Loucy (cell line): Measurements from ENCODE around the gene KRTAP10-2.

ENCODE experiments used
- H2AFZ ChIP-seq: fragments of 200-600 bp; sonication (generic); 2 replicates; pipeline ENCODE4 v1.6.0; 2016; ENCODE audit warnings: antibody characterized with exemption, mild to moderate bottlenecking, low read length, moderate library complexity
- H3F3A ChIP-seq: fragments of 200-600 bp; 2 replicates; pipeline ENCODE4 v1.6.0; 2016; ENCODE audit warnings: antibody characterized with exemption, low read depth, mild to moderate bottlenecking
- H3K27me3 ChIP-seq: fragments of 200-600 bp; sonication (generic); 2 replicates; pipeline ENCODE4 v1.6.1; 2014; ENCODE audit warnings: low read length, mild to moderate bottlenecking; ENCODE audit not compliant: insufficient read depth, poor library complexity, severe bottlenecking
- H3K36me3 ChIP-seq: fragments of 200-600 bp; sonication (generic); 2 replicates; pipeline ENCODE4 v1.6.1; 2016; ENCODE audit warnings: low read length; ENCODE audit not compliant: insufficient read depth
- H3K4me1 ChIP-seq: fragments of 200-600 bp; sonication (generic); 2 replicates; pipeline ENCODE4 v1.5.1; 2014; ENCODE audit warnings: low read length, mild to moderate bottlenecking; ENCODE audit not compliant: insufficient read depth, poor library complexity, severe bottlenecking
- H3K4me2 ChIP-seq: fragments of 200-600 bp; sonication (generic); 2 replicates; pipeline ENCODE4 v1.6.0; 2014; ENCODE audit warnings: antibody characterized with exemption, low read length, low read depth, mild to moderate bottlenecking; ENCODE audit not compliant: poor library complexity, severe bottlenecking
- H3K4me3 ChIP-seq: fragments of 200-600 bp; sonication (generic); 2 replicates; pipeline ENCODE4 v1.5.1; 2014; ENCODE audit warnings: low read length, mild to moderate bottlenecking, mixed read lengths; ENCODE audit not compliant: poor library complexity, severe bottlenecking
- H3K79me2 ChIP-seq: fragments of 200-600 bp; sonication (generic); 2 replicates; pipeline ENCODE4 v1.6.1; 2014; ENCODE audit warnings: low read length; ENCODE audit not compliant: insufficient read depth
- H3K9ac ChIP-seq: fragments of 200-600 bp; sonication (generic); 2 replicates; pipeline ENCODE4 v1.6.0; 2014; ENCODE audit warnings: mild to moderate bottlenecking, low read depth, low read length, moderate library complexity; ENCODE audit not compliant: poor library complexity, severe bottlenecking
- H3K9me2 ChIP-seq: fragments of 200-600 bp; sonication (generic); replicated peaks from 2 replicates; pipeline ENCODE4 v1.6.1; 2016; ENCODE audit warnings: low read depth, low read length, mixed read lengths
- H3K9me3 ChIP-seq: fragments of 200-600 bp; sonication (generic); 2 replicates; pipeline ENCODE4 v1.6.1; 2014; ENCODE audit warnings: mild to moderate bottlenecking, antibody characterized with exemption, low read length, low read depth; ENCODE audit not compliant: insufficient read depth
- H4K20me1 ChIP-seq: fragments of 200-600 bp; sonication (generic); 2 replicates; pipeline ENCODE4 v1.6.0; 2014; ENCODE audit warnings: antibody characterized with exemption, low read length, mild to moderate bottlenecking; ENCODE audit not compliant: insufficient read depth, poor library complexity, severe bottlenecking
- CTCF ChIP-seq: fragments of 200-600 bp; sonication (generic); conservative IDR thresholded peaks from 2 replicates; pipeline ENCODE4 v1.5.1; 2014; ENCODE audit warnings: mild to moderate bottlenecking, antibody characterized with exemption, low read length
- EZH2phosphoT487 ChIP-seq: fragments of 200-600 bp; IDR thresholded peaks from 2 replicates; pipeline ENCODE4 v1.6.1; 2018; ENCODE audit warnings: antibody characterized with exemption, mild to moderate bottlenecking, moderate library complexity, borderline replicate concordance

The KRTAP10-2 gene

DNA sequence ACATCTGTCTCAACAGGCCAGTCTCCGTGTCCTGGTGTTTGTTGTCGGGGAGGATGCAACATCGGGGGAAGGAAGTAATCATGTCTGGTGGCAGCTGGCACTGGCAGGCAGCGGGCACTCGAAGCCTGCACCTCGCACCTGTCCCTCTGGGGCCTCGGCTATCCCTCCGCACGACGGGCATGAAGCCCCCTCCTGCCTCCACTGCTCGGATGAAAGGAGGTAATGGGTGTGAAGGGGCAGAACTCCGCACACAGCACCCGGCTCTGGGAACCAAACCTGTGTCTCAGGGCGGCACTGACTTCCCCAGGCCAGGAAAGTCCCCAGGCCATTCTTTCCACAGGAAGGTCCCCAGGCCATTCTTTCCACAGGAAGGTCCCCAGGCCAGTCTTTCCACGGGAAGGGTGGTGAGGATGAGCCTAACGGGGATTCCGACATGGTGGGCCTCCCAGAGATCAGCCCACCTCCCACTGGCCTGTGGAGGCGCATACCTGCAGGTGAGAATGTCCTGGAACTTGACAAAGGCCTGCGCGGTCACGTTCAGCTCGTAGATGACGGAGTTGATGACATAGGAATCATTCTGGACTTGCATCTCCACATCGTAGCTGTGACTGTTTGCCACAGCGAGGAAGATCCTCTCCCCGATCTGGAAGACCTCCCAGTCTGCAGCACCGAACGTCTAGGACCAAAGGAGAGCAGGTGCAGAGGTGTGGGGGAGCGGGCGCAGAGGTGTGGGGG is 42.4 kb downstream of the KRTAP10-2 start:
- TF ChIP-seq EZH2phosphoT487 (no peak), CTCF (no peak)
- H3K4me2 ChIP-seq = no peak overlapping the region

GRCh38 chr21:44508426-44508710 is 42.9 kb downstream of the KRTAP10-2 start:
- H3K27me3 ChIP-seq = no peaks in the 10 kb centered on the region
- H3K4me3 ChIP-seq = no peak overlapping the region
- TF ChIP-seq EZH2phosphoT487 (no peak), CTCF (no peak)

More for the DNA sequence above, 42.4 kb downstream of the KRTAP10-2 start:
- H2AFZ ChIP-seq = no peak overlapping the region
- no peaks in the 10 kb centered on the region for H3K79me2 ChIP-seq
- H3K36me3 ChIP-seq = no peaks in the 10 kb centered on the region
- no peaks in the 10 kb centered on the region for H3F3A ChIP-seq
- H3K9me3 ChIP-seq = no peaks in the 10 kb centered on the region
- no peaks in the 10 kb centered on the region for H4K20me1 ChIP-seq
- no peaks in the 10 kb centered on the region for H3K4me1 ChIP-seq
- no peaks in the 10 kb centered on the region for H3K27me3 ChIP-seq
- no peak overlapping the region for H3K9ac ChIP-seq
- no peak overlapping the region for H3K4me3 ChIP-seq
- H3K9me2 ChIP-seq = no peaks in the 10 kb centered on the region

DNA sequence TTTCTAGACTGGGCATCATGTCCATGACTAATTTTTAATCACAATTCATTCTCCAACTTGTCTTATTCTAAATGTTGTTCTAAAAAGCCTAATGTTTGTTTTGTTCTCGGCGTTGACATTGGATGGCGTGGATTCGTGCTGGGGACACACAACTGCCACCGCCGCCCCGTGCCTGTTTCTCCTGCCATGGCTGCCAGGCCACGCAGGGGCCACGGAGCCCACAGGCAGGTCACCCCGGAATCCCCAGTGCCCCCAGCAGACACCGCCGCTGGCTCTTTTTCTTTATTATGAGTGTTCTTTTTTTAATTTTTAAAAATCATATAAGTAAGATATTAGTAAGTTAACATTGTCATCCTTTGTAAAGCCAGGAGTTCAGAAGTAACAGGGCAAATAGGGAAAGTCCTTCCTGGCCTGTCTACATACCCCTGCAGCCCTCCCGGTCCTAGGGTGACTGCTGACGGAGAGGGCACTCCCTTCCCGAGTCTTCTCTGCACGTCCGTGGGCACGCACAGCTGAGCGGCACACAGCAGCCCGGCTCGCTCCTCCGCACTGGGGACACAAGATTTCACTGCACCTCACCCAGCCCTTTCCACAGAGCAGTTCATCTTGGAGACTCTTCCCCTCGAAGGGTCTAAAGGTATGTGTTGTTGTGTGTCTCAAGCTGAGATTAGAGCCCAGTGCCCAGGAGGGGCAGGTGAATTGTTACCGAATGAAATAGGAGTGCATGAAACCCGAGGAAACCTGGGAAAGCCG is 43.5 kb downstream of the KRTAP10-2 start:
- Histone ChIP-seq H2AFZ (no peak overlapping the region), H3K4me2 (no peak overlapping the region), H3F3A (no peaks in the 10 kb centered on the region), H3K4me3 (no peak overlapping the region), H3K9ac (no peak overlapping the region), H3K9me3 (no peaks in the 10 kb centered on the region), H4K20me1 (no peaks in the 10 kb centered on the region), H3K9me2 (no peaks in the 10 kb centered on the region), H3K36me3 (no peaks in the 10 kb centered on the region), H3K27me3 (no peaks in the 10 kb centered on the region), H3K79me2 (no peaks in the 10 kb centered on the region), H3K4me1 (no peaks in the 10 kb centered on the region)
- TF ChIP-seq EZH2phosphoT487 = no peak
- no peak for TF ChIP-seq CTCF

More at GRCh38 chr21:44508426-44508710, 42.9 kb downstream of the KRTAP10-2 start:
- H3K79me2 ChIP-seq = no peaks in the 10 kb centered on the region
- no peaks in the 10 kb centered on the region for H3K36me3 ChIP-seq
- H3K9me3 ChIP-seq = no peaks in the 10 kb centered on the region
- no peaks in the 10 kb centered on the region for H3K4me1 ChIP-seq
- no peak overlapping the region for H3K4me2 ChIP-seq
- no peaks in the 10 kb centered on the region for H3F3A ChIP-seq
- H3K9ac ChIP-seq = no peak overlapping the region
- no peaks in the 10 kb centered on the region for H3K9me2 ChIP-seq
- no peaks in the 10 kb centered on the region for H4K20me1 ChIP-seq
- H2AFZ ChIP-seq = no peak overlapping the region
